Tibial nerve (tissue), 4 donors: ENCODE measurements around the gene GRB10. TPM values are rescaled to one million over a fixed set of nuclear protein-coding genes. Genes with fewer than 3 reads are reported as not detected.
A peak's percentile ranks its signal among the peaks of the same experiment; 100 is the strongest.

ENCODE experiments used
- DNase-seq, 2 donors: peaks; one replicate each; pipeline ENCODE4 v3.0.0-alpha.2; 2019; ENCODE audit warnings: low spot score in 2 of 2
- H3K27ac ChIP-seq, 4 donors: fragments of 200-600 bp; sonication (generic) in 3 of 4; one replicate each; pipeline ENCODE4 v1.5.1; 2017 to 2019; ENCODE audit warnings: mild to moderate bottlenecking in 1 of 4
- H3K27me3 ChIP-seq, 2 donors: fragments of 200-600 bp; sonication (generic) in 1 of 2; one replicate each; pipeline versions ENCODE4 v1.5.1 to v1.6.0; 2017 to 2019
- H3K36me3 ChIP-seq, 3 donors: fragments of 200-600 bp; sonication (generic); one replicate each; pipeline ENCODE4 v1.5.1; 2018 to 2019
- H3K4me1 ChIP-seq, 4 donors: fragments of 200-600 bp; sonication (generic) in 3 of 4; one replicate each; pipeline ENCODE4 v1.5.1; 2017 to 2019
- H3K4me3 ChIP-seq, 4 donors: fragments of 200-600 bp; sonication (generic) in 3 of 4; one replicate each; pipeline ENCODE4 v1.5.1; 2017 to 2019; ENCODE audit warnings: mild to moderate bottlenecking in 1 of 4, moderate library complexity in 1 of 4
- H3K9me3 ChIP-seq, 4 donors: fragments of 200-600 bp; sonication (generic) in 3 of 4; one replicate each; pipeline ENCODE4 v1.5.1; 2017 to 2019
- EP300 ChIP-seq, 2 donors: sonication (generic); formaldehyde crosslinking; IDR thresholded peaks; one replicate each; pipeline ENCODE4 v1.6.1; 2017; ENCODE audit warnings: antibody characterized with exemption in 2 of 2, mild to moderate bottlenecking in 1 of 2
- POLR2A ChIP-seq, 2 donors: fragments of 450-650 bp; IDR thresholded peaks; one replicate each; pipeline ENCODE4 v1.6.1; 2017; ENCODE audit warnings: antibody characterized with exemption in 2 of 2, mild to moderate bottlenecking in 2 of 2, moderate library complexity in 2 of 2
- WGBS, 2 donors: methylation state at CpG; one replicate each; pipeline ENCODE4 v1.1.5; 2018; 5-methylcytosine and 5-hydroxymethylcytosine counted together
- total RNA-seq, 4 donors: library from RNA; depleted of rRNA; stranded (reverse); fragments of >200 nt; gene quantifications; one replicate each; pipeline ENCODE4 v1.1.0, GENCODE V29; 2016
- TF ChIP-seq, protein P1 (sequence below), 5 experiments: fragments of 200-600 bp in 3 of 5; fragments of 450-650 bp in 2 of 5; sonication (generic) in 3 of 5; IDR thresholded peaks; one replicate each; pipeline ENCODE4 v1.5.1; 2016 to 2019; ENCODE audit warnings: antibody characterized with exemption in 5 of 5, mild to moderate bottlenecking in 3 of 5, moderate library complexity in 2 of 5

The GRB10 gene
- total RNA-seq, 4 donors from 2014 or later: 34.1 to 73.9 (median 56.0) TPM

- Histone ChIP-seq H3K4me1 (no peaks in the 10 kb centered on the region), H3K27ac (no peak overlapping the region), H3K27me3 (no peaks in the 10 kb centered on the region), H3K36me3 (peaks cover 0 to 67% (median 0%) of the 10 kb centered on the region in 3 donors), H3K9me3 (no peaks in the 10 kb centered on the region), H3K4me3 (no peak overlapping the region)
- no peak for TF ChIP-seq POLR2A (IDR thresholded peaks at IDR 0.05)
- TF ChIP-seq EP300 (IDR thresholded peaks at IDR 0.05): no peak
- TF ChIP-seq, protein P1, sequence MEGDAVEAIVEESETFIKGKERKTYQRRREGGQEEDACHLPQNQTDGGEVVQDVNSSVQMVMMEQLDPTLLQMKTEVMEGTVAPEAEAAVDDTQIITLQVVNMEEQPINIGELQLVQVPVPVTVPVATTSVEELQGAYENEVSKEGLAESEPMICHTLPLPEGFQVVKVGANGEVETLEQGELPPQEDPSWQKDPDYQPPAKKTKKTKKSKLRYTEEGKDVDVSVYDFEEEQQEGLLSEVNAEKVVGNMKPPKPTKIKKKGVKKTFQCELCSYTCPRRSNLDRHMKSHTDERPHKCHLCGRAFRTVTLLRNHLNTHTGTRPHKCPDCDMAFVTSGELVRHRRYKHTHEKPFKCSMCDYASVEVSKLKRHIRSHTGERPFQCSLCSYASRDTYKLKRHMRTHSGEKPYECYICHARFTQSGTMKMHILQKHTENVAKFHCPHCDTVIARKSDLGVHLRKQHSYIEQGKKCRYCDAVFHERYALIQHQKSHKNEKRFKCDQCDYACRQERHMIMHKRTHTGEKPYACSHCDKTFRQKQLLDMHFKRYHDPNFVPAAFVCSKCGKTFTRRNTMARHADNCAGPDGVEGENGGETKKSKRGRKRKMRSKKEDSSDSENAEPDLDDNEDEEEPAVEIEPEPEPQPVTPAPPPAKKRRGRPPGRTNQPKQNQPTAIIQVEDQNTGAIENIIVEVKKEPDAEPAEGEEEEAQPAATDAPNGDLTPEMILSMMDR (IDR thresholded peaks at IDR 0.05): no peak
- no peak for DNase-seq
- 85 to 89% methylated on average over 18 of the region's 18 CpGs for WGBS, 2 donors
Measured at GRCh38 chr7:50598460-50599343, 184.0 kb downstream of the GRB10 start.

DNA sequence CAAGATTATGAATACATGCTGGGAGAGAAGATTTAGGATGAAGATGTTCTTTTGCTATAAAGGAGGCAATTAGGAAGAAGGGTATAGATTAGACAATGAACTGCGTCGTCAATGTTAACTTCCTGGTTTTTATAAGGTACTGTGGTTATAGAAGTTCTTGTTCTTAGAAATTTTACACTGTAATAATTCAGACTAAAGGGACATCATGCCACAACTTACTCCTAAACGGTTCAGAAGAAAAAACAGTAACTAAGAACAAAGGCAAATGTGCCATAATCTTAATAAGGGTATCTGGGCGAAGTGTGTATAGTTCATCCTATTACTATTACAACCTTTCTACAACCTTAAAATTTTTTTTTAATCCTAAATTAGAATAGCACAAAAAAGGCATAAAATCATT lies 186.2 kb downstream of the GRB10 start:
- peaks cover 0 to 73% (median 0%) of the 10 kb centered on the region in 3 donors for H3K36me3 ChIP-seq
- H3K27ac ChIP-seq: no peak overlapping the region
- H3K4me1 ChIP-seq: no peaks in the 10 kb centered on the region
- no peaks in the 10 kb centered on the region for H3K27me3 ChIP-seq
- H3K4me3 ChIP-seq: no peak overlapping the region
- no peak for TF ChIP-seq POLR2A (IDR thresholded peaks at IDR 0.05)
- TF ChIP-seq, protein P1 (IDR thresholded peaks at IDR 0.05): no peak
- TF ChIP-seq EP300 (IDR thresholded peaks at IDR 0.05): no peak
- DNase-seq: no peak
- H3K9me3 ChIP-seq: no peaks in the 10 kb centered on the region
- WGBS, 2 donors: 85 to 87% methylated on average over 4 of the region's 4 CpGs

DNA sequence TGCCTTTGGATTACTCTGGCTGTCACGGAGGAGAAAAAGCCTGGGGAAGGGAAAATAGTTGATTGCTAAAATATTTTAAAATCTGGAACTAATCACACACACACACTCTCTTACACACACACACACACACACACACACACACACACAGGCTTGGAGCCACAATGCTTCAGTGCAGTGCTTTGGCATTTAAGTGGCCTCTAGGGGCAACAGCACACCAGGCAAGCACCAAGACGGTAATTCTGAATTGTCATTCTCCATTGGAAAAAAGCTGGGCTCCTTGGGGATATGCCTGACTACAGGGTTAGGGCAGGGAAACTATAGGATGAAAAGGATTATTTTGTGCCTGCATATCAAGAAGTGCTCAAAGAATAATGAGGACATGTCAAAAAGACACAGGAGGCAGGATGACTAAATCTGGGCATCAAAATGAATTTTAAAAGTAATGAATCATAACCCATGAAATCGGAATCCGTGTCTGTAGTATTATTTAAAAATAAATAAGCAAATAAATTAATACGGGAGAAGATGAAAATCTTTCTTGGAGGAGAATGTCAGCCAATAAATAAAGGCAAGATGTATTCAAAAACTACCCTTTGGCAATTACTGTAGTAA lies 187.1 kb downstream of the GRB10 start:
- 64 to 71% methylated on average over 5 of the region's 5 CpGs for WGBS, 2 donors
- Histone ChIP-seq H3K27ac (no peak overlapping the region), H3K4me3 (no peak overlapping the region), H3K27me3 (no peaks in the 10 kb centered on the region), H3K36me3 (peaks cover 0 to 79% (median 0%) of the 10 kb centered on the region in 3 donors), H3K9me3 (no peaks in the 10 kb centered on the region), H3K4me1 (no peaks in the 10 kb centered on the region)
- TF ChIP-seq EP300 (IDR thresholded peaks at IDR 0.05): no peak
- TF ChIP-seq, protein P1 (IDR thresholded peaks at IDR 0.05): peak; percentile 13 to 38 (median 27)
- peak in 1 of 2 donors; percentile 19 for DNase-seq

DNA sequence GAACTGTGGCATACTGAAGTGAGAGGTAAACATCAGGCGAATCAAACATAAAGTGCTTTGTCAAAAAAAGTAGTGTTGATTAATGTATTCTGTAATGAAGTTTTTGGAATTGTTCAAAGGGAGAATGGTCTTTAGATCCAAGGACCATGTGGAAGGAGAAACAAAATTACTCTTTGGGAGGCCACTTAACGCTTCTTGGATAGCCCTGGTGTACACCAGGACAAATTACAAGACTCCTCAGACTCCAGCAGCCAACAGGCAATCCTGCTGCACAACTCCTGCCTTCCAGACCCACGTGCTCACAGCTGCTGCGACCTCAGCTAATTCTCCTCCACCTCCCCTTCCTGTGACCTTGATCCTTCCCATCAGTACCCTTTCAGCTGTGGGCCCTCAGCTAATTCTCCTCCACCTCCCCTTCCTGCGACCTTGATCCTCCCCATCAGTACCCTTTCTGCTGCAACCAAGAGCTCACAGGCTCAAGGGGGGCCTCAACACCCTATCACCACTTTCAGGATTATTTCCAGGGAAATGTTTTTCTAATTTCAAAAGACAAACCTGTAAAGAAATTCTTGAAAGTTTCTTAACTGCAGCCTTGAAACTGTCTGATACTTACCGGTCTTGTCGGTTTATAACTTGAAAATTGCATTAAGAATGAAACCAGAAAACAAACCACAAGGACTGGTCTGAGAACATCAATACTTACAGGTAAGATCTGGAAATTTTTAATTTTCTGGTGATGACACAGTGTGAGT lies 187.8 kb downstream of the GRB10 start:
- no peaks in the 10 kb centered on the region for H3K9me3 ChIP-seq
- 76 to 79% methylated on average over 7 of the region's 7 CpGs for WGBS, 2 donors
- H3K27me3 ChIP-seq: no peaks in the 10 kb centered on the region
- no peaks in the 10 kb centered on the region for H3K4me1 ChIP-seq
- peaks cover 0 to 73% (median 0%) of the 10 kb centered on the region in 3 donors for H3K36me3 ChIP-seq
- H3K4me3 ChIP-seq: no peak overlapping the region
- TF ChIP-seq EP300 (IDR thresholded peaks at IDR 0.05): no peak
- TF ChIP-seq, protein P1 (IDR thresholded peaks at IDR 0.05): no peak
- no peak for TF ChIP-seq POLR2A (IDR thresholded peaks at IDR 0.05)
- no peak for DNase-seq
- H3K27ac ChIP-seq: no peak overlapping the region
